Activated naive CD4-positive, alpha-beta T cell treated with anti-CD3 and anti-CD28 coated beads, Interleukin-2, amount 10 ng/mL, durations not matched to agents 7 days and 5 days (primary cell): ENCODE measurements around the gene FNTB.

Source experiments
- CTCF ChIA-PET: fragments of 350-600 bp; sonication (Branson Sonifier 250); formaldehyde crosslinking; loops from one replicate; lab custom pipeline; 2021; ENCODE audit warnings: antibody characterized with exemption; lab: Charles Lee
- DNase-seq: peaks from one replicate; pipeline ENCODE4 v3.0.0-alpha.2; 2020
- H3K27ac Mint-ChIP-seq: one replicate; pipeline ENCODE4 v1.8.0; 2021; ENCODE audit warnings: mild to moderate bottlenecking, moderate library complexity, mixed read lengths
- H3K27me3 Mint-ChIP-seq: one replicate; pipeline ENCODE4 v1.8.0; 2021; ENCODE audit warnings: mild to moderate bottlenecking, mixed read lengths
- H3K36me3 Mint-ChIP-seq: one replicate; pipeline ENCODE4 v1.8.0; 2021; ENCODE audit warnings: mixed read lengths
- H3K4me1 Mint-ChIP-seq: one replicate; pipeline ENCODE4 v1.8.0; 2021; ENCODE audit warnings: mixed read lengths
- H3K4me3 Mint-ChIP-seq: one replicate; pipeline ENCODE4 v1.8.0; 2021; ENCODE audit warnings: mild to moderate bottlenecking, moderate library complexity, mixed read lengths
- H3K9me3 Mint-ChIP-seq: one replicate; pipeline ENCODE4 v1.8.0; 2021; ENCODE audit warnings: mixed read lengths

FNTB gene

DNA sequence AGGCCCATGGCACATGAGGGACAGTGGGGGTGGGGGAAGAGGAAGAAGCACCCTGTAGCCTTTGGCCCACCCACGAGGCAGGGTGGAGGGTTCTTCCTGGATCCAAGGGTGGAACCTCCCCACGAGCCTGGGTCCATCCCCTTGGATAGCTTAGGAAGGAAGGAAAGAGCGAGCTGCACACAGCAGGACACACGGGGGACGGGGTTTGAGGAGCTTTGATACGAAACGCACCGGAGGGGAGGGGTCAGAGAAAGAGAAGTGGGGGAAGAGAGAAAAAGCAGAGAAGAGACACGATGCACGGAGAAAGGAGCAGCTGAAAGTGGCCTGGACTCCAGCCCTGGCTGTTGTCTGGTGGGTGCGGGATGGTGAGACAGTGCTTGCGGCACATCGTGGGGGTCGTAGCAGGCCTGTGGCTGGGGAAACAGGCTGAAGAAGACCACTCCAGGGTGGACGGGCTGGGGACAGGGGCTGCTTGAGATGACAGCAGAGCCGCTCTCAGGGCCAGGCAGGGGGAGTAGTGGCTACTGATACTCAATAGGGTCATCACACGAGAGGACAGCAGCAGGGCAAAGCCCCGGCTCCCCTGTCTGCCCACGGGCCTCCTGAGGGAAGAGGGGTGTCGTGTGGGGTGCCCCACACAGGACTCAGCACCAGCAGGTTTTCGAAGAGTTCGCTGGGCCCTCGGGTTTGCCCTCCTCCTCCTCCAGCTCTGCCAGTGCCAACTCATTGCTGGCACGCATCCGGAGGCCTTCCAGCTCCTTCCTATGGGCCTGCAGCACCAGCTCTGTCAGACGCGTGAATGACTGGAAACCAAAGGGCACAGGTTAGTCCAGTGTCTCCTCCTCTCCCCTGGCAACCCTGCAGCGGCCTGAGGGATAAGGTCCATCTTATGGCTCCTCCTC lies 38.7 kb upstream of the FNTB start:
- Mint-ChIP-seq H3K27ac (no peak overlapping the region), H3K9me3 (no peaks in the 10 kb centered on the region), H3K27me3 (no peaks in the 10 kb centered on the region), H3K36me3 (peaks cover 28% of the 10 kb centered on the region), H3K4me3 (no peak overlapping the region), H3K4me1 (peaks cover 34% of the 10 kb centered on the region)
- CTCF ChIA-PET, result interaction anchor here (0.6 kb wide), 1 partner anchor 554 kb away, joined by 3 read pairs; no protein-coding TSS in a partner anchor
- no peak for DNase-seq

DNA sequence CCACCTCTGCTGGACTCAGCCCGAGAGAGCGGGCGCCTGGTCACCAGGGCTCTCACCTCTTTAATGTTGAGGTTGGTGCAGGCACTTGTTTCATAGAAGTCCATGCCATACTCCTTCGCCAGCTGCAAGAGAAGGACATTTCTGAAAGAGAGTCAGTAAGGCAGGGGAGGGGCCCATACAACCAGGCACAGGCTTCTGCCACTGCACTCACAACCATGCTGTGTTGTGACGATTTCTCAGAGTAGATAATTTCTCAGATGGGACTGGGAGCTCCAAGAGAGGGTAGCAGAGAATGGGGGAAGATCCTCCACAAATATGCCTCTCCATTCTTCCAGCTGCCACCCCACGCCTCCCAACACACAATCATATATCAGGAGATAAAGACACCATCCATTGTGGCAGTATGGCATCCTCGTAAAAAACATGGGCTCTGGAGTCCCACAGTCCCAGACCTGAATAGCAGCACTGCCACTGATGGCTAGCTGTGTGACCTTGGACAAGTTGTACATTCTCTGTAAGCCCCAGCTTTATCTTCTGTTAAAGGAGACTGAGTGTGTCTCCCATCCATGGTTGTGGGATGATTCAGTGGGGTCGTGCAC lies 38.0 kb upstream of the FNTB start:
- Mint-ChIP-seq H3K27ac (no peak overlapping the region), H3K9me3 (no peaks in the 10 kb centered on the region), H3K27me3 (no peaks in the 10 kb centered on the region), H3K4me3 (no peak overlapping the region), H3K36me3 (peaks cover 27% of the 10 kb centered on the region), H3K4me1 (peaks cover 27% of the 10 kb centered on the region)
- no peak for DNase-seq
- CTCF ChIA-PET, result no interaction called here

DNA sequence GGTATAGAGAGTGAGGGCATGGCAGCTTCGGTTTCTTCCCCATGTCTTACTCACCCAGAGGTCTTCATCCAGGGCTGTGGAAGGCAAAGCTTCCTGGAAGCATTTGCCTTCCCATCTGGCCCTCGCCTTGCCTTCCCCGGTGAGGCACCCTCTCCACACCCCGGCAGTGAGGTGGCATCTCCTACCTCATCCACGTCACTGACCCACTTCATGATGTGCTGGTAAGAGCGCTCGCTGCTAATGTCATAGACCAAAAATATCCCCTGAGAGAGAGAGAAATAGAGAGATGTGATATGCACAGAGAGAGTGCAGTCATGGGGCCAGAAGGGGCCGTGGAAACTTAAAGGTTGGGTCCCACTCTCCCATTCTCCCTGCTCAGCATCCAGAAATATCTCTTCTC lies 35.8 kb upstream of the FNTB start:
- peaks cover 16% of the 10 kb centered on the region for H3K4me1 Mint-ChIP-seq
- H3K9me3 Mint-ChIP-seq, result no peaks in the 10 kb centered on the region
- no peak for DNase-seq
- peaks cover 12% of the 10 kb centered on the region for H3K36me3 Mint-ChIP-seq
- H3K4me3 Mint-ChIP-seq, result no peak overlapping the region
- CTCF ChIA-PET, result interaction anchor here (1.0 kb wide), 1 partner anchor 9 kb away, joined by 3 read pairs; no protein-coding TSS in a partner anchor
- no peak overlapping the region for H3K27ac Mint-ChIP-seq
- no peaks in the 10 kb centered on the region for H3K27me3 Mint-ChIP-seq

DNA sequence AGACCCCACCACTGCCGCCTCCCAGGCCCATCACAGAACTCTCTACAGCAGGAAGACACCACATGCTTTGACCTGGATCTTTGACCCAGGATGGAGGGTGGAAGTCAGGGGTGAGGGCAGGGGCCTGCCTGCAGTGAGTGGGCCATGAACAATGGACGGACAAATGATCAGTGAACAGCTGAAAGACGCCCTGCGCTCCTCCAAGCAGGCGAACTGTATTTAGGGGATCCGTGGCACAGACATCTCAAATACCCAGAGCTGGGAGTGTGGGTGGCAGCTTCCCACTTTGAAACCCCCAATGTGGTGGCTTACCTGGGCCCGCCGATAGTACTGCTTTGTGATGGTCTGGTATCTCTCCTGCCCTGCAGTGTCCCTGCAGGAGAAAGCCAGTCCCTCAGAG lies 35.4 kb upstream of the FNTB start:
- peaks cover 8% of the 10 kb centered on the region for H3K36me3 Mint-ChIP-seq
- H3K27me3 Mint-ChIP-seq, result no peaks in the 10 kb centered on the region
- H3K27ac Mint-ChIP-seq, result no peak overlapping the region
- no peak for DNase-seq
- CTCF ChIA-PET, result interaction anchor here (1.0 kb wide), 1 partner anchor 9 kb away, joined by 3 read pairs; no protein-coding TSS in a partner anchor
- H3K4me3 Mint-ChIP-seq, result no peak overlapping the region
- peaks cover 13% of the 10 kb centered on the region for H3K4me1 Mint-ChIP-seq
- H3K9me3 Mint-ChIP-seq, result no peaks in the 10 kb centered on the region

DNA sequence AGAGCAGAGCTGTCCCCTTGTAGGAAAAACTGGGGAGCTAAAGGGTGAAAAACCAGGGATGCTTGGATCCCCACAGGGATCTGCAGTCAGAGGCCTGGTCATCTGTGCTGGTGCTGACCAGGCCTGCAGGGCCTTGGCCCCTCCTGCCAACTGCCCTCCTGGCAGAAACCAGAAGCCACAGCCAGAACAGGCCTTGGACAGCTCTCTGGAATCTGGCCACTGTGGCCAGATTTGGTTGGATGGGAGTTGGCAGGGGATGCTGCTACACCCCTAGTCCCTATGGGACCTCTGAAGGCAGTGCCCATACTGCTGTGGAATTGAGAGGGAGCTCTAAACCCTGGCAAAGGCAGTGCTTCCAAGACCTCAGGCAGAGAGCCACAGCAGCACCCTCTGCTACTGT lies 35.0 kb upstream of the FNTB start:
- CTCF ChIA-PET, result interaction anchor here (1.0 kb wide), 1 partner anchor 9 kb away, joined by 3 read pairs; no protein-coding TSS in a partner anchor
- H3K27ac Mint-ChIP-seq, result no peak overlapping the region
- H3K4me1 Mint-ChIP-seq, result peaks cover 9% of the 10 kb centered on the region
- no peak overlapping the region for H3K4me3 Mint-ChIP-seq
- no peak for DNase-seq
- no peaks in the 10 kb centered on the region for H3K27me3 Mint-ChIP-seq
- H3K36me3 Mint-ChIP-seq, result peaks cover 7% of the 10 kb centered on the region
- no peaks in the 10 kb centered on the region for H3K9me3 Mint-ChIP-seq

DNA sequence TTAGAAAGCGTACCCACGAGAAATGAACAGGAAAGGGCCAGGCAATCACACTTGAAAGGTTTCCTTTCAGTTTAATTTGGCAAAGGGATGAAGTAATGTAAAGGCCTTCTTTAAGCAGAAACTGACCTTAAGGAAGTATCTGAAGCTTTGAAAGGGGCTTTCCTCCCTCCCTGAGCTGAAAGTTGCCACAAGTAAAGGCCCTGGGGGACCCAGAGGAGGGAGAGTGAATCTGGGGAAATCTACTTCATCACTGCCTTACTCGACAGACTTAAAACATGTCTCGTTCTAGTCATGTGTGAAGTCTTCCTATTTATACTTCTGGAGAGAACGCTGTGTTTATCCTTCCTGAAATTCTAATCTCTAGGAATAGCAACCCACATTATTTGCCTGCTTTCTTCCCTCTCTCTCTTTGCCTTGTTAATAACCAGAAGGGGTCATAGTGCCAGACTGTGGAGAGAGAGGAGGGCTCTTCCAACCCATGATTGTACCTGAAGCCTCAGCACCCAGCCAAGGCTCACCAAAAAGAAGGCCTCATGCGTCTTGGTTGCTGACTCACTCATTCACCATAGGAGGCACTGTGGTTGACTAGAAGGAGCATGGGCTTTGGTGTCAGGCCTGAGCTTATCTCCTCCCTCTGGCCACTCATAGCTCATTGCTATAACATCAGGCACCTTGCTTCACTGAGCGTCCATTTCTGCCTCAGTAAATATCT lies 33.9 kb upstream of the FNTB start:
- CTCF ChIA-PET, result interaction anchor here (1.1 to 1.2 kb wide), 3 partner anchors 9 to 28 kb away, joined by 3 to 6 read pairs (median 3); no protein-coding TSS in a partner anchor
- peaks cover 3% of the 10 kb centered on the region for H3K4me1 Mint-ChIP-seq
- peaks cover 7% of the 10 kb centered on the region for H3K36me3 Mint-ChIP-seq
- H3K4me3 Mint-ChIP-seq, result no peak overlapping the region
- no peak overlapping the region for H3K27ac Mint-ChIP-seq
- no peaks in the 10 kb centered on the region for H3K27me3 Mint-ChIP-seq
- no peak for DNase-seq
- H3K9me3 Mint-ChIP-seq, result no peaks in the 10 kb centered on the region

DNA sequence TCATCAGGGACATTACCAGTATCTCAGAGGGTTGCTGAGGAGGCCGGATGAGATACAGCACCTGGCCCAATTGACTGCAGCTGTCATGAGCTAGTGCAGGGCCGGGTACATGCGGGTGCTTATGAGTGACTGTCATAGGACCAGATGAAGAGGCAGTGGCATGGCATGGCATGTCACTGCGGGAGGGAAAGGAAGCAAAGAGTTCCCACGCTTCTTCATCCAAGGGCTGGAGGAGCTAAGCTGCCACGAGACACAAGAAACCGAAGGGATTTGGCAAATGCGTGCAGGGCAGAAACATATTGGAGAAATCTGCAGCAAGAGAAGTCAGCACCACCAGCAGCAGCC lies 33.4 kb upstream of the FNTB start:
- Mint-ChIP-seq H3K9me3 (no peaks in the 10 kb centered on the region), H3K4me1 (peaks cover 3% of the 10 kb centered on the region), H3K27ac (no peak overlapping the region), H3K27me3 (no peaks in the 10 kb centered on the region), H3K4me3 (no peak overlapping the region), H3K36me3 (peaks cover 7% of the 10 kb centered on the region)
- CTCF ChIA-PET, result interaction anchor here (1.1 to 1.2 kb wide), 3 partner anchors 9 to 28 kb away, joined by 3 to 6 read pairs (median 3); no protein-coding TSS in a partner anchor
- no peak for DNase-seq

DNA sequence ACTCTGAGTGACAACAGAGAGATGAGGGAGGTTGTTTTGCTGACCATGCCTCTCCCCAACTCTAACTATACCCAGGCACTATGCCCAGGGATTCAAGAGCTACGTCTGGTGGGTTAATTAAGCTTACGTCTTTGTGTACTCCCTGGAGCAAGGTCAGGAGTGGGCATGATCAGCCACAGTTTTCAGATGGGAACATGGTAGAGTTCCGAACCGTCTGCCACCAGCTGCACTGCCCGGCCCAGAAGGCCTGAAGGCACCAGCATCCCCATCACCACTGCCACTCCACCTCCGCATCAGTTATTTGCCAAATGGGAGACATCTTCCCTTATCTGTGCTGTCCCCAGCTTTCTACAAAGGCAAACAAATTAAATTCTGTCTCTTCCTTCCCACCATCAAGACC lies 33.0 kb upstream of the FNTB start:
- Mint-ChIP-seq H3K9me3 (no peaks in the 10 kb centered on the region), H3K27ac (no peak overlapping the region), H3K4me1 (peaks cover 3% of the 10 kb centered on the region), H3K36me3 (peaks cover 7% of the 10 kb centered on the region), H3K27me3 (no peaks in the 10 kb centered on the region), H3K4me3 (no peak overlapping the region)
- DNase-seq, result no peak
- CTCF ChIA-PET, result interaction anchor here (1.1 to 1.2 kb wide), 3 partner anchors 8 to 27 kb away, joined by 3 to 6 read pairs (median 3); no protein-coding TSS in a partner anchor

DNA sequence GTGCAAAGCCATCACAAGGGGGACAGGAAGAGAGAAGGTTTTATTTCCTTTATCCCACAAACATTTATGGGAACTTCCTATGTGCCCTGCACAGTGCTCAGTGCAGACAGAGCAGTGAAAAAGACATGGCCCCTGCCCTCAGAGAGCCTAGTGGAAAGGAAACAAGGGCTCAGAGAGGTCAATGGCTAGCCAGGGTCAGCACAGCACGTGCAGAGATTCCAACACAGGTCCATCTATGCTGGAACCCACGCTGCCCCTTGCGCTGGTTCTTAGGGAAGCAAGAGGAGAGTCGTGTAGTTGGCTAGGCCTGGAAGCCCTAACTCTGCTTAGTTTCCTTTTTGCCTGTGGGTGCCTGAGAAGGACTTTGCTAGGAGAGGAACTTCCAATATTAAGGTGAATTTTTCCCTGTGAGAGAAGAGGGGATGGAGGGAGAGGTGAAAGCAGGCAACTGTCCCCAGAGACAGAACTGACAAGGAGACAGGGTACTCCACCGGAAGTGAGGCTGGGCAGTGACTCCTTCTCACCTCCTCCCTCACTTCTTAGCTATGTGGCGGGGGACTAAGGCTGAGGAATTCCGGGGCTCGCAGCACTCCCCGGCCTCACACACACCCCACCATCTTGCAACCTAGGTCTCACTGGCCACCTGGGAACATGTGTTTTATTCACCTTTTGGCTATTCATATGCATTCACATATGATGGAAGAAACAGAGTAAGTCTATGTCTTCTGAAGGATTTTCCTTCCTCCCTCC lies 32.0 kb upstream of the FNTB start:
- no peaks in the 10 kb centered on the region for H3K27me3 Mint-ChIP-seq

DNA sequence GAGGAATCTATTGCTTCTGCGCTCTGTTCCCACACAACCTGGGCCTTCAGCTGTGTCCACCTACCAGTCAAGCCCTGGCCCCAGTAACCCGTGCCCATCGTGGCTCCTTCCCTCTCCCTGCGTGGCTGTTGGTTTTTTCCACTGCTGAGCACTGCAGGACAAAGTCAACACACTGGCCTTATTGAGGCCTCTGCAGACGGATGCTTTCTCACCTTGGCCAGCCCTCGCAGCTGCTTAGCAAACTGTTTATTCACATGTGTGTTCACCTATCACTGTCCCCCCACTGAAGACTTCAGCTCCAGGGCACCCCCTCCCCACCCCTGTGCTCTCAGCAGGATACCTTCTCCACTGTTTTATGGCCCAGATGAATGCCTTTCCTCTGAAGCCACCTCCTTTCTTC lies 31.4 kb upstream of the FNTB start:
- Mint-ChIP-seq H3K4me3 (no peak overlapping the region), H3K4me1 (peaks cover 3% of the 10 kb centered on the region), H3K36me3 (peaks cover 4% of the 10 kb centered on the region), H3K9me3 (no peaks in the 10 kb centered on the region), H3K27me3 (no peaks in the 10 kb centered on the region), H3K27ac (no peak overlapping the region)
- CTCF ChIA-PET, result no interaction called here
- DNase-seq, result no peak

More for the DNA sequence above, 32.0 kb upstream of the FNTB start:
- Mint-ChIP-seq H3K36me3 (peaks cover 6% of the 10 kb centered on the region), H3K4me3 (no peak overlapping the region), H3K4me1 (peaks cover 3% of the 10 kb centered on the region), H3K27ac (peak overlapping the region; percentile 40), H3K9me3 (no peaks in the 10 kb centered on the region)
- CTCF ChIA-PET, result no interaction called here
- DNase-seq, result no peak

DNA sequence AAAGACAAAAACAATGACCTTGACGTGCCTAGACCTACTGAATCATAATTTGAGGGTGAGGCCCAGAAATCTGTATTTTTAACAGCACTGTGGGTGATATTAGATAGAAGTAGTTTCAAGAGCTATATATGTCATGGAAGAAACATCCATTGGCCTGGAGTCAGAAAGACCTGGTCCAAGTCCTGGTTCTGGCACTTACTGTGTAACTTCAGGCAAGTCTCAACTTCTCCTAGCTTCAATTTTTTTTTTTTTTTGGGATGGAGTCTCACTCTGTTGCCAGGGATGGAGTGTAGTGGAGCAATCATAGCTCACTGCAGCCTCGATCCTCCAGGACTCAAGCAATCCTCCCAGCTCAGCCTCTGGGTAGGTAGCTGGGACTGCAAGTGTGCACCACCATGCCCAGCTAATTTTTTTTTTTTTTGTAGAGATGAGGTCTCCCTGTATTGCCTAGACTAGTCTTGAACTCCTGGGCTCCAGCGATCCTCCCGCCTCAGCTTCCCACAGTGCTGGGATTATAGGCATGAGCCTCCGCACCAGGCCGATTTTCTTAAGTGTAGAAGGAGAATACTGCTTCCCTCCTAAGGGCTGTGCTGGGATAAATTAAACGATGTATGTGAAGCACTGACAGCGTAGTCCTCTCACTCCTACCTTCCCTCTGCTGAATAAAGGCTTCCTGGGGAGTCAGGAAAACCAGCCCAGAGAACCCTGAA lies 29.8 kb upstream of the FNTB start:
- H3K27me3 Mint-ChIP-seq, result no peaks in the 10 kb centered on the region

DNA sequence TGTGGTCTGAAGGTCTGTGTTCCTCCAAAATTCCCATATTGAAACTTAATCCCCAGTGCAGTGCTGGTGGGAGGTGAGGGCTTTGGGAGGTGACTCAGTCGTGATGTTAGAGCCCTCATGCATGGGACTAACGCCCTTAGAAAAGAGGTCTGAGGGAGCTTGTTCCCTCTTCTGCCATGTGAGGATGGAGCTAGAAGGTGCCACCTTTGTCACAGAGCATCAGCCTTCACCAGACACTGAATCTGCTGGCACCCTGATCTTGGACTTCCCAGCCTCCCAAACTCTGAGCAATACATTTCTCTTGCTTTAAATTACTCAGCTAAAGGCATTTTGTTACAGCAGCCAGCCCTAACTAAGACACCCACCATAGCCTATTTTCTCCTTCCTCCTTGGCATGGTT lies 28.5 kb upstream of the FNTB start:
- CTCF ChIA-PET, result no interaction called here
- Mint-ChIP-seq H3K36me3 (peaks cover 2% of the 10 kb centered on the region), H3K27ac (no peak overlapping the region), H3K9me3 (no peaks in the 10 kb centered on the region), H3K4me3 (no peak overlapping the region), H3K4me1 (no peaks in the 10 kb centered on the region), H3K27me3 (no peaks in the 10 kb centered on the region)
- DNase-seq, result no peak

More for the DNA sequence above, 29.8 kb upstream of the FNTB start:
- Mint-ChIP-seq H3K4me1 (peaks cover 3% of the 10 kb centered on the region), H3K27ac (no peak overlapping the region), H3K36me3 (peaks cover 2% of the 10 kb centered on the region), H3K9me3 (no peaks in the 10 kb centered on the region), H3K4me3 (no peak overlapping the region)
- CTCF ChIA-PET, result interaction anchor here (1.5 kb wide), 1 partner anchor 28 kb away, joined by 3 read pairs; no protein-coding TSS in a partner anchor
- DNase-seq, result no peak

DNA sequence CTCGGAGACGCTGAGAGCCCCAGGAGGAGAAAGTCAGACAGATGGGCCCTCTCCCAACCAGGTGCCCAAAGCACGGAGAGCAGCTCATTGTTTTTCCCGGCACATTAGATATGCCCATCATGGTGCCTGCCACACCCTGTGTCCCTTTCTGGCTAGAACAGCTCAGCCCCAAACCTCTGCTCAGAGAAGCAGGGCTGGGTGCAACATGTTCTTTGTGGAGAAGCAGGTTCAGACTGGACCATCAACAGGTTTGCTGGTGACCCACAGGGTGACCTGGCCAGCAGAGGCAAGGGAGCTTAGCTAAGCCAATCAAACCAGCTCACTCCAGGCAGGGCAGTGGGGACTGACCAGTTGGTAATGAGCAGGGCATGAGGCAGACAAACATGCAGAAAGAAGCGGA lies 28.0 kb upstream of the FNTB start:
- CTCF ChIA-PET, result no interaction called here
- DNase-seq, result no peak
- Mint-ChIP-seq H3K4me1 (no peaks in the 10 kb centered on the region), H3K9me3 (no peaks in the 10 kb centered on the region), H3K4me3 (no peak overlapping the region), H3K27me3 (no peaks in the 10 kb centered on the region), H3K27ac (no peak overlapping the region), H3K36me3 (no peaks in the 10 kb centered on the region)
